NB4 (cell line): Measurements from ENCODE around the gene MPND.

ENCODE experiments used
- MYC ChIP-seq: IDR thresholded peaks from 2 replicates; pipeline ENCODE4 v1.6.1; 2011; ENCODE audit warnings: low read depth, low read length
- POLR2A ChIP-seq: IDR thresholded peaks from 2 replicates; pipeline ENCODE4 v1.6.1; 2011; ENCODE audit warnings: mild to moderate bottlenecking; ENCODE audit not compliant: insufficient read length; ENCODE audit errors: extremely low read depth
- TF ChIP-seq, protein P1 (sequence below): IDR thresholded peaks from one replicate; pipeline ENCODE4 v1.5.1; 2012; ENCODE audit warnings: low read depth, low read length

DNA sequence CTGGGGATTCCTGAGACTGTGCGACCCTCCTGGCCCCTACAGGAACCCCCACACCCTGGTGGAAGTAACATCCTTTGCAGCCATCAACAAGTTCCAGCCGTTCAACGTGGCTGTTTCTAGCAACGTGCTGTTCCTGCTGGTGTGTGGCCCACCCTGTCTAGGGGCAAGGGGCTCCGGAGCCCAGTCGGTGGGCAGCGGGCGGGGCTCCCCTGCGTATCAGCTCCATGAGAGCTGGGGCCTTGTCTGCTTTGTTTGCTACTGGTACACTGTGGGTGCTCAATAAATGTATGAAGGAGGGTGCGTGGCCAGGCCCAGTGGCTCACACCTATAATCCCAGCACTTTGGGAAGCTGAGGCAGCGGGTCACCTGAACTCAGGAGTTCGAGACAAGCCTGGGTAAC, 10.9 kb downstream of the MPND start:
- TF ChIP-seq, protein P1, sequence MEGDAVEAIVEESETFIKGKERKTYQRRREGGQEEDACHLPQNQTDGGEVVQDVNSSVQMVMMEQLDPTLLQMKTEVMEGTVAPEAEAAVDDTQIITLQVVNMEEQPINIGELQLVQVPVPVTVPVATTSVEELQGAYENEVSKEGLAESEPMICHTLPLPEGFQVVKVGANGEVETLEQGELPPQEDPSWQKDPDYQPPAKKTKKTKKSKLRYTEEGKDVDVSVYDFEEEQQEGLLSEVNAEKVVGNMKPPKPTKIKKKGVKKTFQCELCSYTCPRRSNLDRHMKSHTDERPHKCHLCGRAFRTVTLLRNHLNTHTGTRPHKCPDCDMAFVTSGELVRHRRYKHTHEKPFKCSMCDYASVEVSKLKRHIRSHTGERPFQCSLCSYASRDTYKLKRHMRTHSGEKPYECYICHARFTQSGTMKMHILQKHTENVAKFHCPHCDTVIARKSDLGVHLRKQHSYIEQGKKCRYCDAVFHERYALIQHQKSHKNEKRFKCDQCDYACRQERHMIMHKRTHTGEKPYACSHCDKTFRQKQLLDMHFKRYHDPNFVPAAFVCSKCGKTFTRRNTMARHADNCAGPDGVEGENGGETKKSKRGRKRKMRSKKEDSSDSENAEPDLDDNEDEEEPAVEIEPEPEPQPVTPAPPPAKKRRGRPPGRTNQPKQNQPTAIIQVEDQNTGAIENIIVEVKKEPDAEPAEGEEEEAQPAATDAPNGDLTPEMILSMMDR: no peak
- TF ChIP-seq POLR2A (no peak), MYC (no peak)
